ENCODE results near the gene PEX10.

The PEX10 gene

GRCh38 chr1:2415337-2415736, 3.0 kb upstream of the PEX10 start:
- peak overlapping the region; percentile 2; the same call in 1 of the 2 replicates for H2AFZ ChIP-seq (ENCODE audit: low read length)
- no peaks in the 10 kb centered on the region for H3F3A ChIP-seq (ENCODE audit: low read depth)
- no peaks in the 10 kb centered on the region for H3K36me3 ChIP-seq (ENCODE audit: insufficient read depth, low read length)
- peaks cover 31% of the 10 kb centered on the region for H3K79me2 ChIP-seq (ENCODE audit: insufficient read depth, low read length)
- peaks cover 42% of the 10 kb centered on the region for H3K4me1 ChIP-seq (ENCODE audit: insufficient read depth, low read length, poor library complexity, severe bottlenecking)
- peak overlapping the region; percentile 87 for H3K9ac ChIP-seq (ENCODE audit: low read depth, low read length, poor library complexity, severe bottlenecking)
- H3K4me2 ChIP-seq (ENCODE audit: low read depth, low read length, poor library complexity, severe bottlenecking) = peak overlapping the region; percentile 90
- no peaks in the 10 kb centered on the region for H3K9me3 ChIP-seq (ENCODE audit: insufficient read depth, low read depth, low read length)
- no peaks in the 10 kb centered on the region for H3K9me2 ChIP-seq (replicated peaks; ENCODE audit: low read depth, low read length)
- peak overlapping the region; percentile 86 for H3K4me3 ChIP-seq (ENCODE audit: low read length, poor library complexity, severe bottlenecking)
- no peaks in the 10 kb centered on the region for H3K27me3 ChIP-seq (ENCODE audit: insufficient read depth, low read length, poor library complexity, severe bottlenecking)
- H4K20me1 ChIP-seq (ENCODE audit: insufficient read depth, low read length, poor library complexity, severe bottlenecking) = no peaks in the 10 kb centered on the region
- TF ChIP-seq, protein P1, sequence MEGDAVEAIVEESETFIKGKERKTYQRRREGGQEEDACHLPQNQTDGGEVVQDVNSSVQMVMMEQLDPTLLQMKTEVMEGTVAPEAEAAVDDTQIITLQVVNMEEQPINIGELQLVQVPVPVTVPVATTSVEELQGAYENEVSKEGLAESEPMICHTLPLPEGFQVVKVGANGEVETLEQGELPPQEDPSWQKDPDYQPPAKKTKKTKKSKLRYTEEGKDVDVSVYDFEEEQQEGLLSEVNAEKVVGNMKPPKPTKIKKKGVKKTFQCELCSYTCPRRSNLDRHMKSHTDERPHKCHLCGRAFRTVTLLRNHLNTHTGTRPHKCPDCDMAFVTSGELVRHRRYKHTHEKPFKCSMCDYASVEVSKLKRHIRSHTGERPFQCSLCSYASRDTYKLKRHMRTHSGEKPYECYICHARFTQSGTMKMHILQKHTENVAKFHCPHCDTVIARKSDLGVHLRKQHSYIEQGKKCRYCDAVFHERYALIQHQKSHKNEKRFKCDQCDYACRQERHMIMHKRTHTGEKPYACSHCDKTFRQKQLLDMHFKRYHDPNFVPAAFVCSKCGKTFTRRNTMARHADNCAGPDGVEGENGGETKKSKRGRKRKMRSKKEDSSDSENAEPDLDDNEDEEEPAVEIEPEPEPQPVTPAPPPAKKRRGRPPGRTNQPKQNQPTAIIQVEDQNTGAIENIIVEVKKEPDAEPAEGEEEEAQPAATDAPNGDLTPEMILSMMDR (conservative IDR thresholded peaks at IDR 0.05; ENCODE audit: low read length) = no peak
- TF ChIP-seq EZH2phosphoT487 (IDR thresholded peaks at IDR 0.05; ENCODE audit: borderline replicate concordance) = no peak

- no peaks in the 10 kb centered on the region for H3K27me3 ChIP-seq (ENCODE audit: insufficient read depth, low read length, poor library complexity, severe bottlenecking)
- H3K79me2 ChIP-seq (ENCODE audit: insufficient read depth, low read length) = peaks cover 31% of the 10 kb centered on the region
- peaks cover 42% of the 10 kb centered on the region for H3K4me1 ChIP-seq (ENCODE audit: insufficient read depth, low read length, poor library complexity, severe bottlenecking)
- H2AFZ ChIP-seq (ENCODE audit: low read length) = 0 out of 2 replicates have a peak overlapping the region, but pooled peaks have one; percentile 13
- H3K4me3 ChIP-seq (ENCODE audit: low read length, poor library complexity, severe bottlenecking) = peak overlapping the region; percentile 86
- peak overlapping the region; percentile 87 for H3K9ac ChIP-seq (ENCODE audit: low read depth, low read length, poor library complexity, severe bottlenecking)
- H3F3A ChIP-seq (ENCODE audit: low read depth) = no peaks in the 10 kb centered on the region
- H4K20me1 ChIP-seq (ENCODE audit: insufficient read depth, low read length, poor library complexity, severe bottlenecking) = no peaks in the 10 kb centered on the region
- H3K4me2 ChIP-seq (ENCODE audit: low read depth, low read length, poor library complexity, severe bottlenecking) = peak overlapping the region; percentile 90
- TF ChIP-seq, protein P1 (conservative IDR thresholded peaks at IDR 0.05; ENCODE audit: low read length) = peak; percentile 96
- TF ChIP-seq EZH2phosphoT487 (IDR thresholded peaks at IDR 0.05; ENCODE audit: borderline replicate concordance) = no peak
- no peaks in the 10 kb centered on the region for H3K9me3 ChIP-seq (ENCODE audit: insufficient read depth, low read depth, low read length)
- H3K9me2 ChIP-seq (replicated peaks; ENCODE audit: low read depth, low read length) = no peaks in the 10 kb centered on the region
- no peaks in the 10 kb centered on the region for H3K36me3 ChIP-seq (ENCODE audit: insufficient read depth, low read length)
Observed at GRCh38 chr1:2414297-2414958, 2.1 kb upstream of the PEX10 start.

DNA sequence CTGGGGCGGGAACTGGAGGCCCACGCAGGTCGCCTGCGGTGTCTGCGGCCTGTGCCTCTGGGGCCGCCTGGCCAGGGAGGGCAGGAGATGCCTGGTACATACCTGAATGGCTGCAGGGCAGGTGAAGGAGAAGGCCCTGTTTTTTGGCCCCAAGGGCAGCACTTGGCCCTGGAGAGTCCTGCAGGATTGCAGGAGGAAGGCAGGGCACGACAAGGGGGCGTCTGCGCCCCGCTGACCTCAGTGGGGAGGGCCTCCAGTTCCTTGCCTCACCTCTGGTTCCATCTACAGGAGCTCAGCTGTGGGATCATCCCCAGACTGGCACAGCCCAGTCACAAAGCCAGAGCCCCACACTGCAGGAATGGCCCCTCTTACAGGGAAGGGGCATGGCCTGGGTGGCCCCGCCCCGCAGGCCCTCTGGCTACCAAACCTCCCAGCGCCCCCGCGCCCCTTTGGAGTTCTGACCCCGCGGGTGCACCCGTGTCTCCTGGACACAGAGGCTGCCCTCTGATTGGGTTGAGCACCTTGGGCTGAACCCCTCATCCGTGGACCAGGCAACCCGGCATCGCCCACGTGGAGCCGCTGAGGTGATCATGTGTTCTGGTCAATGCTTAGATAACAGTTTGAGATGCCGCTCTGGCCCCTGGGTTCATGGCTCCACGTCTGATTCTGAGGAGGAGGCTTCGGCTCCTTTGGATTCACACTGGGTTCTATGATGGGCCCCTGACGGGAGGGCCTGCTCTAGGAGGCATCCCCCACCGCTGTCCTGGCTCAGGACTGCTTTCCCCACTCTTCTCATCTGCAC, 1.3 kb upstream of the PEX10 start:
- H3K36me3 ChIP-seq (ENCODE audit: insufficient read depth, low read length) = no peaks in the 10 kb centered on the region
- peak overlapping the region; percentile 90 for H3K4me2 ChIP-seq (ENCODE audit: low read depth, low read length, poor library complexity, severe bottlenecking)
- H2AFZ ChIP-seq (ENCODE audit: low read length) = 0 out of 2 replicates have a peak overlapping the region, but pooled peaks have one; percentile 13
- peak overlapping the region; percentile 86 for H3K4me3 ChIP-seq (ENCODE audit: low read length, poor library complexity, severe bottlenecking)
- no peaks in the 10 kb centered on the region for H3F3A ChIP-seq (ENCODE audit: low read depth)
- H3K27me3 ChIP-seq (ENCODE audit: insufficient read depth, low read length, poor library complexity, severe bottlenecking) = no peaks in the 10 kb centered on the region
- no peaks in the 10 kb centered on the region for H4K20me1 ChIP-seq (ENCODE audit: insufficient read depth, low read length, poor library complexity, severe bottlenecking)
- H3K79me2 ChIP-seq (ENCODE audit: insufficient read depth, low read length) = peaks cover 31% of the 10 kb centered on the region
- H3K9me3 ChIP-seq (ENCODE audit: insufficient read depth, low read depth, low read length) = no peaks in the 10 kb centered on the region
- no peak for TF ChIP-seq EZH2phosphoT487 (IDR thresholded peaks at IDR 0.05; ENCODE audit: borderline replicate concordance)
- TF ChIP-seq, protein P1 (conservative IDR thresholded peaks at IDR 0.05; ENCODE audit: low read length) = no peak
- no peaks in the 10 kb centered on the region for H3K9me2 ChIP-seq (replicated peaks; ENCODE audit: low read depth, low read length)
- peaks cover 42% of the 10 kb centered on the region for H3K4me1 ChIP-seq (ENCODE audit: insufficient read depth, low read length, poor library complexity, severe bottlenecking)
- H3K9ac ChIP-seq (ENCODE audit: low read depth, low read length, poor library complexity, severe bottlenecking) = peak overlapping the region; percentile 87

All from Loucy (cell line).